Duodenal mucosa (tissue), 2 donors: Measurements from ENCODE around the gene AFF1.
"Not testable (repeated sequence)": the region's sequence is repeated elsewhere in the genome, so short reads cannot be mapped to it uniquely, and the experiment has no call there.

Experiments
- H3K27ac ChIP-seq: one replicate; pipeline ENCODE4 v1.7.0; 2013; ENCODE audit warnings: low read depth, low read length
- H3K27me3 ChIP-seq, 2 donors: one replicate each; pipeline ENCODE4 v1.7.0; 2013; ENCODE audit warnings: low read length in 2 of 2, control low read depth in 1 of 2; ENCODE audit not compliant: insufficient read depth in 2 of 2, control insufficient read depth in 1 of 2
- H3K36me3 ChIP-seq, 2 donors: one replicate each; pipeline ENCODE4 v1.7.0; 2013; ENCODE audit warnings: low read length in 2 of 2, control low read depth in 1 of 2; ENCODE audit not compliant: insufficient read depth in 2 of 2, control insufficient read depth in 1 of 2
- H3K4me1 ChIP-seq, 2 donors: one replicate each; pipeline ENCODE4 v1.7.0; 2013; ENCODE audit warnings: low read length in 2 of 2, control low read depth in 1 of 2; ENCODE audit not compliant: insufficient read depth in 2 of 2, control insufficient read depth in 1 of 2
- H3K4me3 ChIP-seq, 2 donors: one replicate each; pipeline ENCODE4 v1.7.0; 2013; ENCODE audit warnings: low read length in 2 of 2, low read depth in 1 of 2
- H3K9ac ChIP-seq, 2 donors: one replicate each; pipeline ENCODE4 v1.7.0; 2013; ENCODE audit warnings: low read length in 2 of 2, low read depth in 1 of 2
- H3K9me3 ChIP-seq, 2 donors: one replicate each; pipeline ENCODE4 v1.7.0; 2013; ENCODE audit warnings: low read length in 2 of 2, control low read depth in 1 of 2; ENCODE audit not compliant: control insufficient read depth in 1 of 2

The AFF1 gene

DNA sequence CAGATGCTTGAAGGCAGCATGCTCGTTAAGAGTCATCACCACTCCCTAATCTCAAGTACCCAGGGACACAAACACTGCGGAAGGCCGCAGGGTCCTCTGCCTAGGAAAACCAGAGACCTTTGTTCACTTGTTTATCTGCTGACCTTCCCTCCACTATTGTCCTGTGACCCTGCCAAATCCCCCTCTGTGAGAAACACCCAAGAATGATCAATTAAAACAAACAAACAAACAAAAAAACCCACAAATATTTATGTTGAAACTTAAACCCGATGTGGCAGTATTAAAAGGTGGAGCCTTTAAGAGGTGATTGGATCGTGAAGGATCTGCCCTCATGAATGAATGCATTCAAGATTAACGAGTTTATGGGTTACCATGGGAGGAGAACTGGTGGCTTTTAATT lies 61.7 kb downstream of the AFF1 start:
- H3K4me1 ChIP-seq = peaks cover 14 to 32% of the 10 kb centered on the region in 2 donors
- H3K9me3 ChIP-seq, H3K36me3 ChIP-seq, H3K9ac ChIP-seq, H3K4me3 ChIP-seq, H3K27ac ChIP-seq, H3K27me3 ChIP-seq: not testable (repeated sequence)

DNA sequence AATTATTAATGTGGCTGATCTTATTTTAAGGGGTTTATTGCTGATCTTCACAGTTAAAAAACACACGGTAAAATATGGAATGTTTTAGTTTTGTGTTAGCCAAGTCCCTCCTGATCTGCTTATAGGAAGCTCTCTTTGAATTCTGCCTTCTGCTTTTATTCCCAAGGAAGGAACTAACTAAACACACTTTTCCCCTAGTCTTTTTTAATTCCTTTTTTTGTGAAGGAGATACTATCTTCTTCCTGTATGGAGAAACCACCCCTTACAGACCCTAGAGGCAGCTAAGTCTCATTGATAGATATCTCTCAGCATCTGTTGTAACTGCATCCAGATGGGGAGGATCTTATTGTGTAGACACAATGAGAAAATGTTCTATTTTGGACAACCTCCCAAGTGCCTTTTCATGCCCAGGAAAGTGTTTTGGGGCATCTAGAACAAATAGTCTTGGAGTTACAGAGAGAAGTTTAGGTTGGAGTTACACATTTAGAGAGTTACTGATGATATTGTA lies 64.4 kb downstream of the AFF1 start:
- Histone ChIP-seq H3K4me3 (no peak overlapping the region), H3K9me3 (no peaks in the 10 kb centered on the region), H3K27ac (no peak overlapping the region), H3K9ac (no peak overlapping the region), H3K36me3 (no peaks in the 10 kb centered on the region), H3K4me1 (peaks cover 14 to 25% of the 10 kb centered on the region in 2 donors), H3K27me3 (no peaks in the 10 kb centered on the region)

- Histone ChIP-seq H3K4me1 (peaks cover 24 to 31% of the 10 kb centered on the region in 2 donors), H3K27ac (no peak overlapping the region)
Observed at GRCh38 chr4:87002682-87003043, 67.9 kb downstream of the AFF1 start.

GRCh38 chr4:87003266-87003665 lies 68.5 kb downstream of the AFF1 start:
- H3K36me3 ChIP-seq = no peaks in the 10 kb centered on the region
- H3K9me3 ChIP-seq = no peaks in the 10 kb centered on the region
- H3K9ac ChIP-seq = no peak overlapping the region
- no peak overlapping the region for H3K27ac ChIP-seq
- H3K4me3 ChIP-seq = no peak overlapping the region
- H3K4me1 ChIP-seq = peaks cover 27 to 35% of the 10 kb centered on the region in 2 donors
- no peaks in the 10 kb centered on the region for H3K27me3 ChIP-seq

More at GRCh38 chr4:87002682-87003043, 67.9 kb downstream of the AFF1 start:
- no peaks in the 10 kb centered on the region for H3K9me3 ChIP-seq
- no peak overlapping the region for H3K9ac ChIP-seq
- H3K36me3 ChIP-seq = no peaks in the 10 kb centered on the region
- no peaks in the 10 kb centered on the region for H3K27me3 ChIP-seq
- no peak overlapping the region for H3K4me3 ChIP-seq

DNA sequence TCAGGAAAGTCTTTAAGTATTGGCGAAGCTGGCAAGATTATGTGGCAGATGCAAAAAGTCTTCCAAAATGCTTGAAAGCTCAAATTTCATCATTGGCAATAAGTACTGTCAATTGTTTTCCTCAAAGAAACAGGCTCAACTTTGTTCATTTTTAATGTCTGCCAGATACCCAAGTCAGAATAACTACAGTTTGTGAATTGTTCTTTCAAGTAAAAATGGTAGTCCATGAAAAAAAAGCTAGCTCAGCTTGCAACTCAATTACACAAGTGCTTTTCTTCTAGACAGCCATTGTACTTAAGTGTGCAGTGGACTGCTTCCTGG lies 70.5 kb downstream of the AFF1 start:
- H3K9ac ChIP-seq = peak overlapping the region; percentile 75 to 97
- H3K36me3 ChIP-seq = no peaks in the 10 kb centered on the region
- peaks cover 38 to 41% of the 10 kb centered on the region in 2 donors for H3K4me1 ChIP-seq
- H3K9me3 ChIP-seq = no peaks in the 10 kb centered on the region
- peak overlapping the region; percentile 98 for H3K4me3 ChIP-seq
- H3K27ac ChIP-seq = peak overlapping the region; percentile 94
- H3K27me3 ChIP-seq = no peaks in the 10 kb centered on the region

DNA sequence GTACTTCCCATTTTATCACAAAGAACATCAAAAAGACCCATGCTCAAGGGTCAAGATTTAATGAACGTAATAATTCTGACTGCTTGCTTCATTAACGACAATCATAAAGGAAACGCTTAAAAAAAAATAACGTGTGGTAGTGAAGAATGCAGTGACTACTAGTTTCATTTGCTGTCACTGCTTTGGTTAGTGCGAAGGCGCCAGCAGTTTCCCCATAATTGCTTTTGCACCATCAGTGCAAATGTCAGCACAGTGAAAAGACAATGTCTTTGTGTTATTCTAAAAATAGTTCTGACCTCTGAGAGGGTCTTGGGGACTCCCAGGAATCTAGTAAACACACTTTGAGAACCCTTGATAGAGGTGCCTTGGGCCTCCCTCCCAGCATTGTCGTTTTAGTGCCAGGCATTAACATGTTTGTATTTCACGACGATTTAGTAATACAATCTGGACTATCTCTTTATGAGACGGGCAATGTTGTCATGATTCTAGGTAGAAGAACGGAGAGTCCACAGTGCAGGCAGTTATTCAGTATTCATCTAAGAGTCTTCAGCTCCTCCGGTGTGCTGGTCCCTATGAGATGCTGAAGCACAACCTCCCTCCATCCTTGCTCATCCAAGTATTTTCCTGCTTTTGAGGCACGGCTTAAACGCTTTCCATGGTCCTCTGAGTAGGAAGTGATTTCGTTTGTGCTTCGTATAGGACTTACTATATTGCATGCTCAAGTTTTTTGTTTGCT lies 71.0 kb downstream of the AFF1 start:
- H3K27ac ChIP-seq = peak overlapping the region; percentile 94
- peaks cover 39 to 41% of the 10 kb centered on the region in 2 donors for H3K4me1 ChIP-seq

DNA sequence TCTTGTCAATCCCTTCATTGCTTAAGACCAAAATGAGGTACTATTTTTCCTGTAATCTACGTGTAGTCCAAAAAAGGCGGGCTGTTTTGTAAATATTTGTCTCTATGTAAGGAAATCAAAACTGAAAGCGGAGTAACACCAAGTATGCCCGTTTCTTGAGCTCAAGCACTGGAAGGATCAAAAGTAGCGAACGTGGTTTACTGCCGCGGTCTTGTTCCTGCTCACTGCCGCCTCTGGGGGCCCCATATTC lies 71.5 kb downstream of the AFF1 start:
- peak overlapping the region; percentile 98 for H3K4me3 ChIP-seq
- no peaks in the 10 kb centered on the region for H3K36me3 ChIP-seq
- H3K27me3 ChIP-seq = no peaks in the 10 kb centered on the region
- peaks cover 41 to 42% of the 10 kb centered on the region in 2 donors for H3K4me1 ChIP-seq
- H3K9me3 ChIP-seq = no peaks in the 10 kb centered on the region
- peak overlapping the region; percentile 94 for H3K27ac ChIP-seq
- H3K9ac ChIP-seq = peak overlapping the region; percentile 75 to 97

More for the DNA sequence above, 71.0 kb downstream of the AFF1 start:
- peak overlapping the region; percentile 98 for H3K4me3 ChIP-seq
- no peaks in the 10 kb centered on the region for H3K27me3 ChIP-seq
- H3K36me3 ChIP-seq = no peaks in the 10 kb centered on the region
- peak overlapping the region; percentile 75 to 97 for H3K9ac ChIP-seq
- no peaks in the 10 kb centered on the region for H3K9me3 ChIP-seq

DNA sequence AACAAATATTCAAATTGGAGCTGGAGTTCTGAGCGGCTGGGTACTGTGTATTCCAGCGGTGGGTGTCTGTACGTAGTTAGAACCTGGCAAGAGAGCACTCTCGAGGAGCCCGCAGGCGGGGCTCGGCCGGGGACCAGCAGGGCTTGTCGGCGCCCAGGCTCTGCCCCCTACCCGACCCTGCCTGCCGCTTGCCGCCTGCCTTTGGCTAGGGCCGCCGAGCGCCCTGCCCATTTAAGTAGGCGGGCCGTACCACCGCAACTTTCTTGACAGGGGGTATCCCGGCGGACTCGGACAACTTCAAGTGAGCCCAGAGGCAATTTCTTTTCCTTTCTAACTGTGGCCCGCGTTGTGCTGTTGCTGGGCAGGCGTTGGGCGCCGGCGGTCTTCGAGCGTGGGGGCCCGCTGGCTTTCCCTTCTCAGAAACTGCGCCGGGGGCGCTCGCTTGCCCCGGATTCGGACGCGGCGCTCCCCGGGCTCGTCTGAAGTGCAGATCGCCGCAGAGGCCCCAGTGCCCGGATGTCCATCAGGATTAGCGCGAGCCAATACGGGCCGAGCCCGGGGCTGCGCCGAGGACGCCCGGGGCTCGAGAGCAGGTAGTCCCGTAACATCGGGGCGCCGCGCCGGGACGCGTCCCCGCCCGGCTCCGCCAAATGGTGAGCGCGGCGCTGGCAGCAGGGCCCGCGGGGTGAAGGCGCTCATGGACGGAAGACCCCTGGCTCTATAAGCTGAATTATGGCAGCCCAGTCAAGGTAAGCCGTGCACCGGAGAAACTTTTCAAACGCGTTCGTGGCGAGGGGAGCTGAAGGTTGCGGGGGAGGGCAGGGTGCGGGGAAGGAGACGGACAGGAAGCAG lies 72.1 kb downstream of the AFF1 start:
- no peaks in the 10 kb centered on the region for H3K27me3 ChIP-seq
- peak overlapping the region; percentile 94 for H3K27ac ChIP-seq
- peaks cover 46 to 48% of the 10 kb centered on the region in 2 donors for H3K4me1 ChIP-seq

DNA sequence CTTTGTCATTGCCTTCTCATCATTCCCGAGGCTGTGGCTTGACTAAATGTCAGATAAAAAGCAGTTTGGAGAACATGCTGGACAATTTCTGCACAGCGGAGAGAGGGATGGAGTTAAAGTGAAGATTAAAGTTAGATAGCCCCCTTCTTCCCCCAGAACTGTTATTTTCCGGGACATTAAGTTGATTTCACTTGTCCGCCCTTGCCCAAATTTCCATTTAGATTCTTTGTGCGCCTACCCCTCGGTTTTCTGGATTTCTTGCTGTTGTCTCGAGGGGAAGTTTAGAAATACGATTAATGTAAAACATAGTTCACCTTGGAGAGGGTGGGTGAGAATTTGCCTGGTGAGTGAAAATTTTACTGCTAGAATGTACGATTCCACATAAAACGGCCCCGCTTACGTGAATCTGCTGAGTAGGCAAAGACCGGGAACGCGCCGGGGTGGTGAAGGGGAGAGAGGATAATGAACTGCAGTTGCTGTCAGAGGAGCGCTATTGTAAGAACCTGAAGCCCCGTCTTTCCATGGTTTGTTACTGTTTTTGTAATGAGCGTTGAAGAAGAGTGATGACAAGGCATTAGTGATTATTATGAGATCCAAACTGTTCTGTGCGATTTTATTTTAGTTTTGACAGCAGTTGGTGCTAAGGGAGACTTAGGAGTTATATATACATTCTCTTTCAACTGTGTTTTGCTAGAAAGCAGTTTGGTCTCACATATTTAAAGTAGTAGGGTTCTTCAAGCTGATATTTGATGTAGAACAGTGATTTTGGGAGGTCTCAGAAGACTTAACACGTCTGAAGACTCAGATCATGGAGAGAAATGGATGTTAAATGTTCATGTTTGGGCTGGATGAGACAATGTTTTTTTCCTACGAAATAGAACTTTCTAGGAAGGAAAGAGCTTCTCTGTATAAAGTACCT lies 73.0 kb downstream of the AFF1 start:
- Histone ChIP-seq H3K9me3 (no peaks in the 10 kb centered on the region), H3K36me3 (no peaks in the 10 kb centered on the region), H3K4me1 (peaks cover 53 to 56% of the 10 kb centered on the region in 2 donors), H3K27ac (peak overlapping the region; percentile 94), H3K4me3 (peak overlapping the region; percentile 98), H3K27me3 (no peaks in the 10 kb centered on the region), H3K9ac (peak overlapping the region; percentile 75 to 97)

More for the DNA sequence above, 72.1 kb downstream of the AFF1 start:
- H3K4me3 ChIP-seq = peak overlapping the region; percentile 98
- peak overlapping the region; percentile 75 to 97 for H3K9ac ChIP-seq
- no peaks in the 10 kb centered on the region for H3K9me3 ChIP-seq
- H3K36me3 ChIP-seq = no peaks in the 10 kb centered on the region
